ENCODE measurements around the gene LRRFIP2.
"Not testable (repeated sequence)": the region's sequence is repeated elsewhere in the genome, so short reads cannot be mapped to it uniquely, and the experiment has no call there.

- not testable (repeated sequence) for TF ChIP-seq CTCF (conservative IDR thresholded peaks at IDR 0.05 in 1 of 2, IDR thresholded peaks at IDR 0.05 in 1 of 2; ENCODE audit: extremely low read depth in 1 of 2, insufficient read depth in 1 of 2, low read depth in 1 of 2, low read length in 2 of 2); EZH2 (IDR thresholded peaks at IDR 0.05; ENCODE audit: borderline replicate concordance, low read length)
Measured at GRCh38 chr3:37208008-37208407, 33.6 kb upstream of the LRRFIP2 start.

All from mammary epithelial cell (primary cell).